Measurements from ENCODE around the gene NDUFAF2. TPM values are rescaled to one million over a fixed set of nuclear protein-coding genes. Genes with fewer than 3 reads are reported as not detected.
"Not testable (repeated sequence)": the region's sequence is repeated elsewhere in the genome, so short reads cannot be mapped to it uniquely, and the experiment has no call there.

NDUFAF2 gene
- total RNA-seq, 1 donor from 2014 or later, result 18.1 TPM

DNA sequence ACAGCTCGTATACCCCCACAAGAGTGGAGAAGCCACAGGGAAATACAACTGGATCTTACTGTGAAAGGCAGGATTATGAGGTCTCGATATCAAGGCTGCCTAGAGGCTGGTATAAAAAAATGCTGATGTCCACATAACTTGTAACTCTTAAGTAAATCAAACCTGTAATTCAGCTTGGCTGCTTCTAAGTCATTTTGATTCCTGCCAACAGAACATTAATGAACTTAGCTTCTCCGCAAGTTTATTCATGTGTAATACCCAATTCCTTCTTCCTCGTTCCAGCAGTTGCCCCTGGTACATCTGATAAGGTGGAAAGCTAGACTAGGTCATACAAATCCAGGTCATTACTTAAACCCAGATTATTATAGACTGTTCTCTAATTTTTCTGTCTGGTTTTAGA is 233.7 kb downstream of the NDUFAF2 start:
- no peak for DNase-seq

DNA sequence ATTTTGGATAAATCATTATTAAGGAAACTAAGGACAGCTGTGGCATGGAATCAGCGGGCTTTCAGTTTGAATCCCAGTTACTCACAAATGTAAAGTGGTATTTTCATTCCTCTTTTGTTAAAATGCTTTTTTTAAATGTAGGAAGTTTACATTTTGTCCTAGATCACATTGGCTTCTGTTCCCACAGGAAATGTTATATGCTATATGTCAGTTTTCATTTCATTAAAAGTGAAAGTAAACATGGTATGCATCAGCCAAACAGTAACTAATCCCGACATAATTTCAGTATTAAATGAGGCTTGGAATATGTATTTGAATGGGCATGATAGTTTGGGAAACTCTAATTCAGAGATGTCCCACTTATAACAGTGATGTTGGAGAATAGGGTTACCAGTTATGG is 235.9 kb downstream of the NDUFAF2 start:
- DNase-seq, result no peak

DNA sequence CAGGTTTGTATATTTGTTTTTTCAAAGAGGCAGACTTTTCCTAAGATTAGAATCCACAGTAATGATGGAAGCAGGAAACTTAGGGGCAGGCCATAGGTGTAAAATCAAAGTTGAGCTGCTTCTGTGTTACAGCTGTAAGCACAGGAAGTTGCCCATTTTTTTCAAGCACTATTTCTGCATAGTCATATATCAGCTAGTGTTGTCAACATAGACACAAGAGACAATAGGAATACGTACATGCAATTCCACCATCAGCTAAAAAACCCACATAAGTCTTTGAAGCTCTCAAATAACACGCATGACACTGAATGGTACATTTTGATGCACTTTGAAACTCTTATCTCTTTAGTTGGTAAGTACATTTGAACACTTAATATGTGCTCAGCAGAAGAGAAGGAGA is 237.4 kb downstream of the NDUFAF2 start:
- no peak for DNase-seq

DNA sequence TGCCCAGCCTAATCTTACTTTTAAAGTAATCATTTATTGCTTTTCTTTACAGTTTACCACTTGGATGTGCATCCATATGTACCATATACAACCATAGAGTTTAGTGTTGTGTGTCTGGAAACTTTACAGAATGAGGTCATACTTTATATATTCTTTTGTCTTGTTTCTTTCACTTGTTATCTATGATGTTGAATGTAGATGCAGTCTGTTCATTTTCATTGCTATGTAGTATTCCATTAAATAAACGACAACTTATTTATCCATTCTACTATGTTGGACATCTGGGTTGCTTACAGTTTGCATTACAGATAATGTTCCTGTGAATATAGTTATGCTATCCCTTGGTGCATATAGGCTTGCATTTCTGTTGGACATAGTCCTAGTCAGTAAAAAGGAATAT is 238.5 kb downstream of the NDUFAF2 start:
- DNase-seq, result no peak

DNA sequence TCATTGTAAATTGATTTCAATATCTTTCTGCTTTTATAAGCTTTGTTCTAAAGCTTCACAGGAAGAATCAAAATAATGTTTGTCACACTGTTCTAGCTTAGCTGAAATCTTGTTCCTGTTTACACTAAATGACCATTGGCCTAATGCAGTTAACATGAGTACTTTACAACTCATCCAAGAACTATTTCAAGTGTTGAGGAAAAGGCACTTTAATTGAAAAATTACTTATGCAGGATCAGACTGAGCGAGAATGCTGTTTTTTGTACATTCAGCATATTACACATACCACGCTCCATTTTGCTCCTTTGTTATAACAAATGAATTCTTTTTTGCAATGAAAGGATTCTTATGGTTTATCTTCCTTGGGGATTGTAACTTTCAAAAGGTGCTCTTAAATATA is 239.7 kb downstream of the NDUFAF2 start:
- no peak for DNase-seq

DNA sequence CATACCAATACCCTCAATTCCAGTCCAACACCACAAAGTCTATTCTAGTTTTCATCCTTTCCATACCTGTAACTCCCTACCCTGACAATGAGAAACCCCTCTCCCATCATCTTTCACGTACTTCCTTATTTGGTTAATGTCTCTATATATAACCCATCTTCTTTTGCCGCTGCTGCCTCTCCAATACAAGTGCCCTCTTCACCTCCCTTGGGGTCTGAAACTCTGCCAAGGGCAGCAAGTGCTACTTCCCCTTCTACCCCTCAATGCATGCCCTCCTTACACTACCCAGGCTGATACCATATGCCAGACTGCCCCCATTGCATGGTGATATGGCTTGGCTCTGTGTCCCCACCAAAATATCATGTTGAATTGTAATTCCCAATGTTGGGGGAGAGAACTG is 241.6 kb downstream of the NDUFAF2 start:
- no peak for DNase-seq

DNA sequence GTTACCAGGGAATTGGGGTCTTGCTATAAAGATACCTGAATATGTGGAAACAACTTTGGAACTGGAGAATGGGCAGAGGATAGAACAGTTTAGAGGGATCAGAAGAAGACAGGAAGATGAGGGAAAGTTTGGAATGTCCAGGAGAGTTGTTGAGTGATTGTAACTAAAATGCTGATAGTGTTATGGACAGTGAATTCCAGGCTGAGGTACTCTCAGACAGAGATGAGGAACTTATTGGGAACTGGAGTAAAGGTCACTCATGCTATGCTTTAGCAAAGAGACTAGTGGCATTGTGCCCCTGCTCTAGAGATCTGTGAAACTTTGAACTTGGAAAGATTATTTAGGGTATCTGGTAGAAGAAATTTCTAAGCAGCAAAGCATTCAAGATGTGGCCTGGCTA is 242.3 kb downstream of the NDUFAF2 start:
- not testable (repeated sequence) for DNase-seq

DNA sequence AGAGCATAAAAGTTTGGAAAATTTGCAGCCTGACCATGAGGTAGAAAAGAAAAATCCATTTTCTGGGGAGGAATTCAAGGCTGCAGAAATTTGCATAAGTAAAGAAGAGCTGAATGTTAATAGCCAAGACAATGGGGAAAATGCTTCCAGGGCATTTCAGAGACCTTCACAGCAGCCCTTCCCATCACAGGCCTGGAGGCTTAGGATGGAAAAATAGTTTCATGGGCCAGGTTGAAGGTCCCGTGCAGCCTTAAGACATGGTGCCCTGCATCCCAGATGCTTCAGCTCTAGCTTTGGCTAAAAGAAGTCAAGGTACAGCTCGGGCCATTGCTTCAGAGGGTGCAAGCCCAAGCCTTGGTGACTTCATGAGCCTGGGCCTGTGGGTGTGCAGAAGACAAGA is 242.8 kb downstream of the NDUFAF2 start:
- DNase-seq, result not testable (repeated sequence)

DNA sequence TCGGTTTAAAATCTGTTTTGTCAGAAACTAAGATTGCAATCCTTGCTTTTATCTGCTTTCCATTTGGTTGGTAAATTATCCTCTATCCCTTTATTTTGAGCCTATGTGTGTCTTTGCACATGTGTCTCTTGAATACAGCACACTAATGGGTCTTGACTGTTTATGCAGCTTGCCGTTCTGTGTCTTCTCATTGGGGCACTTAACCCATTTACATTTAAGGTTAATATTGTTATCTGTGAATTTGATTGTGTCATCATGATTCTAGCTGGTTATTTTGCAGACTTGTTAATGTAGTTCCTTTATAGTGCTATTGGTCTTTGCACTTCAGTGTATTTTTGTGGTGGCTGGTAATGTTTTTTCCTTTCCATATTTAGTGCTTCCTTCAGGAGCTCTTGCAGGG is 253.6 kb downstream of the NDUFAF2 start:
- DNase-seq, result no peak

DNA sequence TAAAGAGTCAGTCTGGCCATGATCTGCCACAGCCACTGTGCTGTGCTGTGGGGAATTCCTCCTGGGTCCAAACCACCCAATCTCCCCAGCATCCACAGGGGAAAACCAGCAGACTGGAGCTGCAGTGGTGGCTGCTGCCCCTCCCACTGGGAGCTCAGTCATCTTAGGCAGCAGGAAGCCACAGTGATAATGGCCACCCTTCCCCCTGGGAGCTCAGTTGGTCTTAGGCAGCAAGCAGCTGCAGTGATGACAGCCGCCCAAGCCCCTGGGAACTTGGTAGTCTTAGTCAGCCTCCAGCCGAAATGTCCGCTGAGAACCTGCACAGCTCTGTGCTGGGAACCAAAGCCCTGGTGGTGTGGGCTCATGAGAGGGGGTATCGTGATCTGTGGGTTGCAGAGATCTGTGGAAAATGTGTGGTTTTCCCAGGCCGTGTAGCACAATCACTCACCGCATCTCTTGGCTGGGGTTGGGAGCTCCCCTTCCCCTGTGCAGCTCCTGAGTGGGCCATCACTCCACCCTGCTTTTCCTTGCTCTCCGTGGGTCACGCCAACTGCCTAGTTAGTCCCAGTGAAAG is 255.7 kb downstream of the NDUFAF2 start:
- DNase-seq, result no peak

DNA sequence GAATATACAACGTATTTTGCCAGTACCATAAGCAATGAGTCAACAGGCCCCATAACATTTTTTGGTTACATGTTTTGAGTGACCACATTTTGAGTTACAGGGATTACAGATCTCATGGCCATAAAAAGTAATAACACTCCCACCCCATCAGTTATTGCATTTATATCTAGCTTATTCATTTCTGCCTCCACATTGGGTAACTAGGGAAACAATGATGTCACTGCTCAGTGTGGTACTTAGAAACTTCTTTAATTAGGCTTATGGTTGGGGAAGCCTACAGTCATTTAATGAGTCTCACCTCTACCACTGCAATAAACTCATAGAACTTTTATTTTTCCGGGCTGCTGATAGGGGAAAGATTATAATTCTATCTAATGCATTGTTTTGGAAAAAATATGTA is 257.2 kb downstream of the NDUFAF2 start:
- DNase-seq, result no peak

Other genes starting within 250 kb of the NDUFAF2 start
- gene DEPDC1B, start 245.0 kb upstream of the NDUFAF2 start, total RNA-seq, result 10.5 TPM
- gene ELOVL7, start 100.9 kb upstream of the NDUFAF2 start, total RNA-seq, result 4.7 TPM
- gene ERCC8, start 135 bp upstream of the NDUFAF2 start, total RNA-seq, result 35.2 TPM
- 24.1 TPM for gene SMIM15, start 217.3 kb downstream of the NDUFAF2 start, total RNA-seq

Data from tongue (tissue), 2 donors.